NCI-H146 (cell line): ENCODE data around the gene HAX1.
A peak's percentile ranks its signal among the peaks of the same experiment; 100 is the strongest.
"Not testable (repeated sequence)": the region's sequence is repeated elsewhere in the genome, so short reads cannot be mapped to it uniquely, and the experiment has no call there.

Experiments used
- DNase-seq: peaks from one replicate; lab custom pipeline; 2025; lab: John Stamatoyannopoulos, UW

Gene HAX1

DNA sequence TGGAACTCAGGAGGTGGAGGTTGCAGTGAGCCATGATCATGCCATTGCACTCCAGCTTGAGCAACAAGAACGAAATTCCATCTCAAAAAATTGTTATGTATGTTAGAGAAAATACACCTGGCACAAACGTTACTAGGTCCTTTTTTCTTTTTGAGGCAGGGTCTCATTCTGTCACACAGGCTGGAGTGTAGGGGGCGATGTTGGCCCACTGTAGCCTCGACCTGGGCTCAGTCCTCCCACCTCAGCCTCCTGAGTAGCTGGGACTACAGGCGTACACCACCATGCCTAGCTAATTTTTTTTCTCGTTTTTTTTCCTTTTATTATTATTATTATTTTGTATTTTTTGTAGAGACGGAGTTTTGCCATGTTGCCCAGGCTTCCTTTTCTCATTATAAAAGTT is 4.4 kb downstream of the HAX1 start:
- DNase-seq: no peak

DNA sequence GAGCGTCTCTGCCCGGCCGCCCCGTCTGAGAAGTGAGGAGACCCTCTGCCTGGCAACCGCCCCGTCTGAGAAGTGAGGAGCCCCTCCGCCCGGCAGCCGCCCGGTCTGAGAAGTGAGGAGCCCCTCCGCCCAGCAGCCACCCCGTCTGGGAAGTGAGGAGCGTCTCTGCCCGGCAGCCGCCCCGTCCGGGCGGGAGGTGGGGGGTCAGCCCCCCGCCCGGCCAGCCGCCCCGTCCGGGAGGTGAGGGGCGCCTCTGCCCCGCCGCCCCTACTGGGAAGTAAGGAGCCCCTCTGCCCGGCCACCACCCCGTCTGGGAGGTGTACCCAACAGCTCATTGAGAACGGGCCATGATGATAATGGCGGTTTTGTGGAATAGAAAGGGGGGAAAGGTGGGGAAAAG is 15.2 kb downstream of the HAX1 start:
- DNase-seq: not testable (repeated sequence)

DNA sequence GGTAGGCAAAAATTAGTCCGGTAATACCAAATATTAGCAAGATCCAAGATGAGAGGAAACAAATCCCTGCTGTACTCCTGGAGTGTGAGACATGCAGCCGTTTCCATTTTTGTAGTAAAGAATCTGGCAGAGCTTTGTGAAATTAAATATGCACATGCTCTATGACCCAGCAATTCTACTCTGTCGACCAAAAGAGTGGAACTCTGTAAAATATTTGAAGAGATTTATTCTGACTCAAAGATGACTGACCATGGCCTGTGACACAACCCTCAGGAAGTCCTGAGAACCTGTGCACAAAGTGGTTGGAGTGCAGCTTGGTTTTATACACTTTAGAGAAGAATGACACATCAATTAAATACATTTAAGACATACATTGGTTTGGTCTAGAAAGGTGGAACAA is 16.2 kb downstream of the HAX1 start:
- no peak for DNase-seq

DNA sequence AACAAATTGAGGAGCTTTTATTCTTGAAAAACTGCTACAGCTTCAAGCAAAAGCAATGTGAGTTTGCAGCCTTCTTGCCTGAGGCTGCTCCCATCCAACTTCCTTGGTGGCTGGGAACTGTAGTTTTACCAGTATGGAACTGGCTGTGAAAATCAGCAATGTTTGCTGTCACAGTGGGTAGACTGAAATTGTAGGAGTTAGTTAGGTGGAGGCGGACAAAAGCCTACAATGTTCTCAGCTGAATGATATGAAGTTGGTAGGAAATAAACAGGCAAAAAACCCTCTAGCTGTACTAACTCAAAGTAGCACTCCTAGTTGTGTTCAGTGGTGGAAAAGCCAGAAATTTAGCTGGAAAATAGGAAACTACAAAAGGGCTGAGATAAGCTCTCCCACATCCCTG is 18.5 kb downstream of the HAX1 start:
- DNase-seq: peak; percentile 8

DNA sequence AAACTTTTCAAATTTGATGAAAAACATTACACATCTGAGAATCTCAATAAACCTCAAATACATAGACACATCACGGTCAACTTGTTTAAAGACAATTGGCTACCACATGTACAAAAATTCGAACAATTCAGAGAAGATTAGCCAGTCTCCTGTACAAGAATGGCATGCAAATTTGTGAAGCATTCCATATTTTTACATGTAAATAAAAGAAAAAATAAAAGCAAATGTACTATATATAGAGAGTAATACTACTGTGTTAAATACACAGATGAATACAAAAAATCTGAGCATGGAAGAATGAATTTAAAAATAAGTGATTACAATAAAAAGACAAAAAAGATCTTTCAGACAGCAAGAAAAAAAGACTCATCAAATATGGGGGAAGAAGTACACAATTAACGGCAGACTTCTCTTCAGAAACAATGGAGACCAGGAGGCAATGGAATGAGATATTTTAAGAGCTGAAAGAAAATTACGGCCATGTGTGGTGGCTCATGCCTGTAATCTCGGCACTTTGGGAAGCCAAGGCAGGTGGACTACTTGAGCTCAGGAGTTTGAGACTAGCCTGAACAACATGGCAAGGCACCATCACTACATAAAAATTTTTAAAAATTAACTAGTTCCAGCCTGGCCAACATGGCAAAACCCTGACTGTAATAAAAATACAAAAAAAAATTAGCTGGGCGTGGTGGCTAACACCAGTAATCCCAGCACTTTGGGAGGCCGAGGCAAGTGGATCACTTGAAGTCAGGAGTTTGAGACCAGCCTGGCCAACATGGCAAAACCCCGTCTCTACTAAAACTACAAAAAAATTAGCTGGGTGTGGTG is 23.2 kb downstream of the HAX1 start:
- no peak for DNase-seq

DNA sequence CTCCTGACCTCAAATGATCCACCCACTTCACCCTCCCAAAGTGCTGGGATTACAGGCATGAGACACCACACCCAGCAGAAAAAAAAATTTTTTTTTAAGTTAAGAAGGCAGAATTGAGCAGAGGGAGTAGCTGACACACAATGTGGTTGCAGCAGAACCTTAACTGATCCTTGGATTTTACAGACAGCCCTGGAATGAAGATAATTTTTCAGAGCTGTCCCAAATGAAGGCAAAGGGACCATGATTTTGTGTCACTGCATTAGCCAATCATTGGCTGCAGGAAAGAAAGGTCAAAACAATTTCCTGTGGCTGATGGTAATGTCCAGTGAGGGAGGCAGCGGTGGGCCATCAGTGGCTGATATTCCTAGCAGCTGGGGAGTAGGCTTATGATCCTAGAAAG is 29.2 kb downstream of the HAX1 start:
- DNase-seq: no peak

DNA sequence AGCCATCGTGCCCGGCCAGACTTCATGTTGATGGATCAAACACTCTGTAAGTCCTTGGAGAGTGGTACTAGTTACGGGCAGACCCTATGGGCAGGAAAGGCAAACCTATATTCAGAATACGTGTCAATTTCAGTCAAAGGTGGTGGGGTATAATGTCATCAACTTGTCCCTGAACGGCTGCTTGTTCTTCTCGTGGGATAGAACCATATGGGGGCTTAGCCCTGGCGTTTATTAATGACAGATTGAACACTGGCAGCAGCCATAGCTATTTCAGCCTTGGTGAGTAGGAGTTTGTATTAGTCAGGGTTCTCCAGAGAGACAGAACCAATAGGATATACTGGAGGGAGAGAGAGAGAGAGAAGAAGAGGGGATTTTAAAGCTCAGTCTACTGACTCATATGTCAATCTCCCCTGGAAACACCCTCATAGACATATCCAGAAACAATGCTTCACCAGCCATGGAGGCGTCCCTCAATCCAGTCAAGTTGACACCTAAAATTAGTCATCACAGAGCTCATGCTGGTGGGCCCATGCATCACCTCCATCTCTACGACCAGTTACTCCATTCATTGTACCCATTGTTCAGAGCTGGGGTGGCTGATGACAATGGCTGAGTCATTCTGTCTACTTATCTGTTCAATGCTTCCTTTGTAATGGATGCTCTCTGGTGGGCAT is 32.4 kb downstream of the HAX1 start:
- DNase-seq: no peak

DNA sequence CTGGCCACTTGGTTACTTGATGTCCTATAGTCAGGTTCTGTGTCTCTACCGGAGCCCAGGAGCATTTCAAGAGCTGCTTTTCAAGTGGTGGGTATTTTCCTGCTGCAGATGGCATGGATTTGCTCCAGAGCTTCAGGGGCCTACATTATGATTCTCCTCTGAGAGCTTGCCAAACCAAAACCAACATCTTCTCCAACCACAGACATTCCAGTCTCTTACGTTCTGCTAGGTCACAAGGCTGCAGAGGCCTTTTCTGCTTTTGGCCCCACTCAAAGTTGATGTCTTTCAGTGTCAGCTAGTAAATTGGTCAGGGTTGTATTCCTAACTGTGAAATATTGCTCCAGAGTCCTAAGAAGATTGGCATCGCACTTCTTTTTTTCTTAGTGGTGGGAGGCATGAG is 33.7 kb downstream of the HAX1 start:
- no peak for DNase-seq

DNA sequence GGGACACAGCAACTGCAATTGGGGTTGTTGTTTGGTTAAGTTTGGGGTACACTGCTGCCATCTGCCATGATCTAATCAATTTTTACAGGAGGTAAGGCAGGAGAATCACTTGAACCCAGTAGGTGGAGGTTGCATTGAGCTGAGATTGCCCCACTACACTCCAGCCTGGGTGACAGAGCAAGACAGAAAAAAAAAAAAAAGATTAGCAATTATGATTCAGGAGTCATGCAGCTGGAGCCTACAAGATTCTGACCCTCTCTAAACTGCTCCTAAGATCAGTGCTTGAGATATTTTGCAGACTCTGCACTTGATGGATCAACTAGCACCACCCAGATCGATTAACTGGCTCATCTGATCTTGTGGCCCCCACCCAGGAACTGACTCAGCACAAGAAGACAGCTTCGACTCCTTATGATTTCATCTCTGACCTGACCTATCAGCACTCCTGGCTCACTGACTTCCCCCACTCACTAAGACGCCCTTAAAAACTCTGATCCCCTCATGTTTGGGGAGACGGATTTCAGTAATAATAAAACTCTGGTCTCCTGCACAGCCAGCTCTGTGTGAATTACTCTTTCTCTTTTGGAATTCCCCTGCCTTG is 35.3 kb downstream of the HAX1 start:
- DNase-seq: not testable (repeated sequence)

DNA sequence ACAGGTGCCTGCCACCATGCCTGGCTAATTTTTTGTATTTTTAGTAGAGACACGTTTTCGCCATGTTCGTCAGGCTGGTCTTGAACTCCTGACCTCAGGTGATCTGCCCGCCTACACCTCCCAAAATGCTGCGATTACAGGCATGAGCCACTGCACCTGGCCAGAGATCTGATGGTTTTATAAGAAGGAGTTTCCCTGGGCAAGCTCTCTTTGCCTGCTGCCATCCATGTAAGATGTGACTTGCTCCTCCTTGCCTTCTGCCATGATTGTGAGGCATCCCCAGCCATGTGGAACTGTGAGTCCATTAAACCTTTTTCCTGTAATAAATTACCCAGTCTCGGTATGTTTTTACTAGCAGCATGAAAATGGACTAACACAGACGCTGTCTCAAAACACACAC is 36.7 kb downstream of the HAX1 start:
- not testable (repeated sequence) for DNase-seq

DNA sequence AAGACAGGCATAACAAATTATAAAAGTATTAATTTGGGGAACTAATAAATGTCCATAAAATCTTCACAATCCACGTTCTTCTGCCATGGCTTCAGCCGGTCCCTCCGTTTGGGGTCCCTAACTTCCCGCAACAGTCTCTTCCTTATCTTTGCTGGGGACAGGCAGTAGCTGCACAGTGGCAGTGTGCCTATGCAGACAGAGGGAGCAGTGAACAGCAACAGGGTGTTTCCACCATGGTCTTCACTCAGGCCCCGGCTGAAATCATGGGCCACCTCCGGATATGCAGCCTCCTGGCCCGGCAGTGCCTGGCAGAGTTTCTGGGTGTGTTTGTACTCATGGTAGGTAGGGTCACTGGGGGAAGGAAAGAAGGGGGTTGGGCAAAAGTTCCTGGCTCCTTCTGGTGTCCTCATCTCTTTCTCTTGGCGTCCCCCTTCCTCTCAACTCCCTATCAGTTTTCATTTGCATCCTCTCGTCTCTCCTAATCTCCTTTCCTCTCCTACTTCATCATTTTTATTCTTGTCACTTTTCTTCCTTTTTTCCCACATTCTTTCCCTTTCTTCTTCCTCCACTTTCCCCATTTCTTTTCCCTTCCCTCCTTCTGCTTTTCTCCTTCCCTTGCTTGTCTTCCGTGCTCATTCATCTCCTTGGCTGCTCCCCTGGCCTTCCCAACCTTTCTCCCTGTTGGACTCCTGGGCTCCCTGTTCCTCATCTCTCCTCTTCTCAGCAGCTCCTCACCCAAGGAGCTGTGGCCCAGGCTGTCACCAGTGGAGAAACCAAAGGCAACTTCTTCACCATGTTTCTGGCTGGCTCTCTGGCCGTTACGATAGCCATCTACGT is 40.0 kb downstream of the HAX1 start:
- not testable (repeated sequence) for DNase-seq

DNA sequence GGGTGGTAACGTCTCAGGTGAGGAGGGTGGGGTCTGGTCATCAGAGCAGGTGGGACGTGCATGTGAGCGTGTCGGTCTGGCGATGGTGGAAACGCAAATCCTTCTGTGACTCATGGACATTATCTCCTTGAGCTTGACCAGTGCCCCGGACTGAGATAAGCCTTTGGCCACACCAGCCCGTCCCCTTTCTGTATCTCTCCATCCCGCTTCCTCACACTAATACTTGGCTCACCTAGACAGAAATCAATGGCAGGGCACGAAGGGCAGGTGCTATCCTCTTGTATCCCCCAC is 40.6 kb downstream of the HAX1 start:
- DNase-seq: no peak

DNA sequence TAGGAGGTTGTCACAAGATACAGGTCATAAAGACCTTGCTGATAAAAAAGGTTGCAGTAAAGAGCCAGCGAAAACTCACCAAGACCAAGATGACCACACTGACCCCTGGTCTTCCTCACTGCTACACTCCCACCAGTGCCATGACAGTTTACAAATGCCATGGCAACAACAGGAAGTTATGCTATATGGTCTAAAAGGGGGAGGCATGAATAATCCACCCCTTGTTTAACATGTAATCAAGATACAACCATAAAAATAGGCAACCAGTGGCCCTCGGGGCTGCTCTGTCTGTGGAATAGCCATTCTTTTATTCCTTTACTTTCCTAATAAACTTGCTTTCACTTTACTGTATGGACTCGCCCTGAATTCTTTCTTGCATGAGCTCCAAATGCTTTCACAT is 41.8 kb downstream of the HAX1 start:
- DNase-seq: not testable (repeated sequence)

DNA sequence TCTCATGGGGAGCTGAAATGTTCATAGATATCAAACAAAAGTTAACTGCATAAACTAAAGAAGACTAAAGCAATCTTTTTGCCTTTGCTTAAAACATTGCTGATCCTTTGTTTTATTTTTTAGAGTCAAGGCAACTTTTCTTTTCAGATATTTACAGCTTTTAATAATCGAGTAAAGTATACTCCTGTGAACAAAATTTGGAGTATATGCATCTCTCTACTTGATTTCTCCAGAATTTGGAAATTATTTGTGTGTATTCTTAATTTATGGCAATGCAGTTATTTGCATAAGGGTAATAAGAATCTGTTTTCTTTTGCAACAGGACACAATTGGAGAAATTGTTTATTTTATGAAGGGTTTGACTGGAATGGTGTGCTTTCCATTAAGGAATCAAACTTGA is 44.3 kb downstream of the HAX1 start:
- no peak for DNase-seq

DNA sequence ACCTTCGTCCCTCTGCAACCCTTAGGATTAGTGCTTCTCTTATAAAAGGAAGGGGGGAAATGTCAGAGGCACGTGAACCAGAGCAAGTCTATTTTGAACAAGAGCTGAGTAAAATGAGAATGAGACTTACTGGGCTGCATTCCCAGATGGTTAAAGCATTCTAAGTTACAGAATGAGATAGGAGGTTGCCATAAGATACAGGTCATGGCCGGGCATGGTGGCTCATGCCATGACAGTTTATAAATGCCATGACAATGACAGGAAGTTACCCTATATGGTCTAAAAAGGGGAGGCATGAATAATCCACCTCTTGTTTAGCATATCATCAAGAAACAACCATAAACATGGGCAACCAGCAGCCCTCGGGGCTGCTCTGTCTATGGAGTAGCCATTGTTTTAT is 46.0 kb downstream of the HAX1 start:
- DNase-seq: no peak

DNA sequence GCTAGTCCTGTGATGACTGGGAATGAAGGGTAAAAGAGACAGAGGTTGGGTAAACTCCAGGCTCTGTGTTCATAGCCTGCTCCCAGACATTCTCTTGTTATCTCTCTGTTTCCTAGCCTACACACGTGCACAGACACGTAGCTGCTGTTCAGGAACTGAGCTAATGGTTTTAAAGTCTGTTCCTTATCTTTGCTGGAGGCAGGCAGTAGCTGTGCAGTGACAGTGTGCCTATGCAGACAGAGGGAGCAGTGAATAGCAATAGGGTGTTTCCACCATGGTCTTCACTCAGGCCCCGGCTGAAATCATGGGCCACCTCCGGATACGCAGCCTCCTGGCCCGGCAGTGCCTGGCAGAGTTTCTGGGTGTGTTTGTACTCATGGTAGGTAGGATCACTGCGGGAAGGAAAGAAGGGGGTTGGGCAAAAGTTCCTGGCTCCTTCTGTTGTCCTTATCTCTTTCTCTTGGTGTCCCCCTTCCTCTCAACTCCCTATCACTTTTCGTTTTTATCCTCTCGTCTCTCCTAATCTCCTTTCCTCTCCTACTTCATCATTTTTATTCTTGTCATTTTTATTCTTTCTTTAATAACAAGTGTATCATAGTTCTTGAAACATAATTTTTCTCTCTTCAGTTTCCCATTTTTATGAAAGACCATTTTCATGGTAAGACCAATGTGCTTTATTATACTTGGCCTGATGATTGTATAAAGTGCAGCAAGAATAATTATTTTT is 48.6 kb downstream of the HAX1 start, which contains the start of gene AQP10:
TSS of gene AQP10 (plus strand) at position 212 of the 727 bp plus-strand sequence. CDS start at position 275, 63 bp downstream.
- DNase-seq: no peak

DNA sequence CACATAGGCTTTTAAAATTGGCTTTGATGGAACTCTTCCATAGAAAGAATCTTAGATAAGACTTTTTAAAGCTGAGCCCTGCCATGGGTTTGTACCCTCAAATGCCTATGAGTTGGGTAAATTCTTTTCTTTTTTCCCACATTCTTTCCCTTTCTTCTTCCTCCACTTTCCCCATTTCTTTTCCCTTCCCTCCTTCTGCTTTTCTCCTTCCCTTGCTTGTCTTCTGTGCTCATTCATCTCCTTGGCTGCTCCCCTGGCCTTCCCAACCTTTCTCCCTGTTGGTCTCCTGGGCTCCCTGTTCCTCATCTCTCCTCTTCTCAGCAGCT is 49.1 kb downstream of the HAX1 start:
- DNase-seq: not testable (repeated sequence)

DNA sequence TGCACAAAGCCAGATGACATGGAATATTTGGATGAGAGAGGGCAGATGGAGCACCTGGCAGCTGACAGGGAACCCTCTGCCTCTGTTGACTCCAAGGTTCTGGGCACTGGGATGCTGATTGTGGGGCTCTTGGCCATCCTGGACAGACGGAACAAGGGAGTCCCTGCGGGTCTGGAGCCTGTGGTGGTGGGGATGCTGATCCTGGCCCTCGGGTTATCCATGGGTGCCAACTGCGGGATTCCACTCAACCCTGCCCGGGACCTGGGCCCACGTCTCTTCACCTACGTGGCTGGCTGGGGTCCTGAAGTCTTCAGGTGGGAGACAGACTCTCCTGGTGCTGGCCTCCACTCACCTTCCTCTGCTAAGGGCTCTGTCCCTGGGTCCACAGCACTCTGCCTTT is 51.1 kb downstream of the HAX1 start:
- DNase-seq: no peak

DNA sequence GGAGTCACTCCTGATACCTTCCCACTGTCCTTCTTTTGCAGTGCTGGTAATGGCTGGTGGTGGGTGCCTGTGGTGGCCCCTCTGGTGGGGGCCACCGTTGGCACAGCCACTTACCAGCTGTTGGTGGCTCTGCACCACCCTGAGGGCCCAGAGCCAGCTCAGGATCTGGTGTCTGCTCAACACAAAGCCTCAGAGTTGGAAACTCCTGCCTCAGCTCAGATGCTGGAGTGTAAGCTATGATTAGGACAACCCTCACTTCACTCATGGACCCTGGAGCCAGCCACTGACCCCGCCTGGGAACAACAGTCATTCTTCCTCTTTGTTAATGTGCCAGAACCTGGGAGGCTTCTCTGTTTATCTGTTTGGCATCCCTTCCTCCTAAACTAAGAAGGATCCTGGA is 51.8 kb downstream of the HAX1 start:
- DNase-seq: no peak

DNA sequence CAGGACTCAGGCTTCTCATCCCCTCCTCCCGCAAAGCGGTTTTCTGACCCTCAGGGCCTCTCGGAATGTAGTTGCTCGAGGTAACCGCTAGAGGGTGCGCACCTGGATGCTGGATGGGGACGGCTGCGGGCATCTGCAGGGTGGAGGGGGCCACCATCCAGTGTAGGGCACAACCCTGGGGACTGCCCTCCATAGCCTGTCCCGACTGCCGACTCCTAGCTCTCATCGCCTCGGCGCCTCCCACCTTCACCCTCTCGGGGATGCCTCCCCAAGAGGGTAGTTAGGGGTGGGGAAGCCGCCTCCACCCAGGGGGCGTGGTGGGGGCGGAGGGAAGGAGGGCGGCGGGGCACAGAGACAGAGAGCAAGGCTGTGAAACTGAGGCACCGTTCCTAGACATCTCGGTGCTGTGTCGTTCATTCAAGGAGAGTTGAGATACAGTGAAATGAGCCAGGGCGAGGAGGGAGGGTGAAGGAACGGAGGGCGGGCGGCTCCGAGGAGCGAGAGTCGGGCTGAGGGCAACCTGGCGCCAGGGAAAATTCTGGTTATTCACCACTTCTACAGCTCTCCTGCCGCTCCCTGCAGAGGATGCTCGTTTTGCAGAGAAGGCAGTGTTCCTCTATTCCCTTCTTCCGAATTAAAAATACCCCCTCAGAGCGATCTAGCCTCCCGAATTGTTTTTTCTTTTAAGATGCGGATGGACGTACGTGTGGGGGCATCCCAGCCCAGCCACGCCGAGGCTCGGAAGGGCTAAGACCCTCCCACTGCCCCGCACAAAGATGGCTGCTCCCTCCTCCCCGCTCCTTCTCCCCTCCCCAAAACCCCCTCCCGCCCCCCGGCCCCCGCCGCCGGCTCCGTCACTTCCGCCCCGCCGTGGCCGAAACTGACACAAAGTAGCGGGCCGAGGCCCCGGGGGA is 52.5 kb downstream of the HAX1 start, which contains the start of gene ATP8B2:
TSS of gene ATP8B2 (plus strand) at position 857 of the 914 bp plus-strand sequence. CDS start 2,617 bp downstream, outside the sequence.
- DNase-seq: peak; percentile 79
